HG02973 (cell line): ENCODE results near the gene COPE.

ENCODE experiments used
- ATAC-seq: cut with Tn5 transposase; IDR thresholded peaks from one replicate; pipeline ENCODE4 v1.9.1; 2021; ENCODE audit warnings: moderate library complexity; ENCODE audit not compliant: unreplicated experiment

Gene COPE

DNA sequence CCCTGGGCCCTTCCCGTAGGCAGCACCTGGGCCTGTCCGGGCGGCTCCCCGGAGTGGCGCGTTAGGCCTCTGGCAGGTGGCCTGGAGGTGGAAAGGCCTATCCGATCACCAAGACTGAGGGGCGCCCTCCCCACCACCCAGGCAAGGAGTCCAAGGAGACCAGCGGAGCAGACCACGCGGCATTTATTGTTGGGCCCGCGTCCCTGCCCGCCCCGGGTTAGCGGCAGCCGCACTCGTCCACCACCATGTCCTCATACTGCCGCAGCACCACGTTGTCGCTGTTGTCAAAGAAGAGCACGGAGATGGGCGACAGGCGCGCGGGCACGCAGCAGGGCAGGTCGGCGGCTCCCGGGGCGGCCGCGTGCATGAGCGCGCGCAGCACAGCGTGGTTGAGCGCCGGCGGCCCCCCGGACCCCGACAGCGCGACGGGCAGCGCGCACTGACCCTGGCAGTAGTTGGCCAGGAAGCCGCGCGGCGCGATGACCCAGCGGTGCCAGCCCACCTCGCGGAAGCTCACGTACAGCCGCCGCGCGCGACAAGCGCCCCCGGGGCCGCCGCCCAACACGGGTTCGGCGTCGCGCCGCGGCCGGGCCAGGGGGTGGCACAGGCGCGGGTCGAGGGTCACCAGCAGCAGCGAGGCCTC is 50.7 kb downstream of the COPE start:
- ATAC-seq = no peak

DNA sequence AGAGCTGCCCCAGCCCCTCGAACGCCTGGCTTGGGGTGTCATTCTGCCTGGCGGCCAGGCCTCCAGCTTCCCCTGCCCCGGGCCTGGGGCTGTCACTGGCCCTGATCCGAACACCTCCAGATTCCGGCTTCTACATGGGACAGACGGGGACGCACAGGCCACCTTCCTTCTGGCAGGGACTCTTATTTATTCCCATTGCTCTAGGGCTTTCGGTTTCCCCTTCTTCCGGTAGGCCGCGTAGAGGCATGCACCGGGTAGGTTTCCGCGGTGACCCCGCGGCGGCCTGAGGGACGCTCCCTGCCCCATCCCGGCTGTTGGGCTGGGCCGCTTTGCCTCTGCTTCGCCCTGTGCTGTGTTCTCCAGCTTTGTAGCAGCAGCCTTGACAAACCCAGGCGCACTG is 51.4 kb downstream of the COPE start:
- no peak for ATAC-seq

DNA sequence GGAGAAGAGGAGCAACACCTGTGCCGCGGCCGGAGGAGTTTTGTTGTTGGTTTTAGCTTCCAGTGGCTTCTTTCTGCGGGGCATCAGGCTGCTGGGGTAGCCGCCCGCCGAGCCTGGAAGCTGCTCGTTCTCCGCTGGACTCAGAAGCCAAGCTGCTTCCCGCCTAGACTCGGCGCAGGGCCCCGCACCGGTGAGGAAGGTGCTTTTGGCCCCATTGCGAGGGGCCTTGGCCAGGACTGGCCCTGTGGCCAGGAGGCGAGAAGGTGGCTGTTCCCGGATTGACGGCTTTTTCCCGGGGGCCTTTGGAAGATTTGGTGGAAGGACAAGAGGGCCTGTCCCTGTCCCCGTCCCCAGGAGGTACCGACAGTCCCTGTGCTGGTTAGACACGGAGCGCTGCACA is 52.0 kb downstream of the COPE start:
- no peak for ATAC-seq

DNA sequence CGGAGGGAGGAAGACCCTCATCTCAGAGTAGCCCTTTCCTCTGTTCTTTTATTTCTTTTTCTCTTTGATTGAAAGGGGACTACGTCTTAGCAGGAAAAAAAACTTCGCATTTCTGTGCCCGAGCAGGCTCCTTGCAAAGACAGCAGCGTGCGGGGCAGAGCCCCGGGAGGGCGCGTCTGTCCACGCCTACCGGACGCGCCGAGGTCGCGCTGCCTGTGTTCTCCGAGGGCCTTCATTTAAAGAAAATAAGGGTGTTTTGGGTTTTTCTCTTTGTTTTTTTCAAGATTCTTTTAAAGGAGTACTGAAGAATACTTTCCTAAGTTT is 52.4 kb downstream of the COPE start:
- ATAC-seq = no peak

DNA sequence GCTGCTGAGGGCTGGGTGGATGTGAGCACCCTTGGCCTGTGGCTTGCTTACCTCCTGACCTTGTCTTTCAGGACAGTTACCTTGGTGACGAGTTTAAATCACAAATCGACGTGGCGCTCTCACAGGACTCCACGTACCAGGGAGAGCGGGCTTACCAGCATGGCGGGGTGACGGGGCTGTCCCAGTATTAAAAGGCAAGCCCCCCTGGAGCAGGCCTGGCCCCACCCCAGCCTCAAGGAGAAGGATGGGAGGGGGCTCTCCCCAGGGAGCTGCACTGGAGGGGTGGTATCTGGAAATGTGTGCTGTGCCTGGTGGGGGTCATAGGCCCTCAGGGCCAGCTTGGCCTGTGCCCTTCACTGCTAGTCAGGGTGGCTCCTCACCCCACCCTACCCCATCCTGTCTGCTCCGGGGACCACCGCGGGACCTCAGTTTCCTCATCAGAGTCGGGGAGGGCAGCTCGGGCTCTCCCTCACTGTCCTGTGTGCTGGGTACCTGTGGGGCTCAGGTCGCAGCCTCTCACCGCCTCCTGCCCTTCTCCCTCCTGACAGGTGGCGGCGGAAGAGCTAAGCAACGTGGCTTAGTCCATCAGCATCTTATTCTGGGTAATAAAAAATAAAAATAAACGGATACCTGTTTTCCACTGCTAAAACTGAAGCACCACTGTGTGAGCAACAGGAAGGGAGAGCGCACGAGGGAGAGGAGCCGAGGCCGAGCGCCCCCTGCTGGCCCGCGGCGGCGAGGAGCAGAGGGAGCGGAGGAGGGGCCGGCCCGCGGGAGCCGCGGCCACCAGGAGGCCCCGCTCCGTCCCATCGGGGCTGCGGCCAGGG is 53.0 kb downstream of the COPE start:
- ATAC-seq = no peak

DNA sequence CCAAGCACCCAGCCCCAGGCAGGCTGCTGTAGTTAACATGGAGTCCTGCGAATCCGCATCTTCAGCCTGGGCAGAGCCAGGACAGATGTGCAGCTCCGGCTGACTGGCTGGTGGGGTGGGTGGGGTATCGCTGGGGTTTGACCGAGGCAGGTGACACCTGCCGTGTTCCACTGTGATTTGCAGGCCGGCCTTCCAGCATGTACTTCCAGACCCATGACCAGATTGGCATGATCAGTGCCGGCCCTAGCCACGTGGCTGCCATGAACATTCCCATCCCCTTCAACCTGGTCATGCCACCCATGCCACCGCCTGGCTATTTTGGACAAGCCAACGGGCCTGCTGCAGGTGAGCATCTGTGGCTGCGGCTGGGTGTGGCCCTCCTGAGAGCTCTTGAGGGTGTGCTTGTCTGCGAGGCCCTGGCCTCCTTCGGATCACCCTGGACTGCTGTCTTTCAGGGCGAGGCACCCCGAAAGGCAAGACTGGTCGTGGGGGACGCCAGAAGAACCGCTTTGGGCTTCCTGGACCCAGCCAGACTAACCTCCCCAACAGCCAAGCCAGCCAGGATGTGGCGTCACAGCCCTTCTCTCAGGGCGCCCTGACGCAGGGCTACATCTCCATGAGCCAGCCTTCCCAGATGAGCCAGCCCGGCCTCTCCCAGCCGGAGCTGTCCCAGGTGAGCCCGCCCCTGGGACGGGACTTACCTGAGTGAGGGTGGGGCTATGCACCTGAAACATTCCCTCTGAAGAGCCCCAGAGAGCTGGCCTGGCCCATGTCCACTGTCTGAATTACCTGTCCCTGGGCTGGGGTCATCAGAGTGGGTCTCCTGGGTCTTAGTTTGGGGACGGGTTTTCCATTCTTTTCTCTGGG is 53.8 kb downstream of the COPE start:
- no peak for ATAC-seq

DNA sequence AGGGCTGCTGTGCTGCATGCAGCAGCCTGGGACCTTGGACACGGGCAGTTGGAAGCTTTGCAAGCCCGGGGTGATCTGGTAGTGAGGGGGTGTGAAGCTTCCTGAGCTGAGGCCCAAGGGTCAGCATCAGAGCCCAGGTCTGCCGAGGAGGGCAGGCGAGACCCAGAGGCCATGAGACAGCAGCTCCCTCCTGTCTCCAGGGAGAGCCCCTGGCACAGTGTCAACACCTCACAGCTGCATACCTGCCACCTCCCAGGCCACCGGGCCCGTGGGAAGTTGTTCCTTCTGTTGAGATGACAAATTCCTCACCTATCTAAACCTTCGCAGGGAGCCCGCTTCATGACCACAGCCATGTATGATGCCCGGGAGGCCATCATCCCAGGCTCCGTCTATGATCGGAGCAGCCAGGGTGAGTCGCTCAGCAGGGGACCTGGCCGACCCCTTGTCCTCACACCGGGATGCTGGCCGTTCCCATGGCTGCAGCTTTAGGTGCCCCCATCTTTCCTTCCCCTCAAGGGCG is 55.3 kb downstream of the COPE start:
- ATAC-seq = no peak

DNA sequence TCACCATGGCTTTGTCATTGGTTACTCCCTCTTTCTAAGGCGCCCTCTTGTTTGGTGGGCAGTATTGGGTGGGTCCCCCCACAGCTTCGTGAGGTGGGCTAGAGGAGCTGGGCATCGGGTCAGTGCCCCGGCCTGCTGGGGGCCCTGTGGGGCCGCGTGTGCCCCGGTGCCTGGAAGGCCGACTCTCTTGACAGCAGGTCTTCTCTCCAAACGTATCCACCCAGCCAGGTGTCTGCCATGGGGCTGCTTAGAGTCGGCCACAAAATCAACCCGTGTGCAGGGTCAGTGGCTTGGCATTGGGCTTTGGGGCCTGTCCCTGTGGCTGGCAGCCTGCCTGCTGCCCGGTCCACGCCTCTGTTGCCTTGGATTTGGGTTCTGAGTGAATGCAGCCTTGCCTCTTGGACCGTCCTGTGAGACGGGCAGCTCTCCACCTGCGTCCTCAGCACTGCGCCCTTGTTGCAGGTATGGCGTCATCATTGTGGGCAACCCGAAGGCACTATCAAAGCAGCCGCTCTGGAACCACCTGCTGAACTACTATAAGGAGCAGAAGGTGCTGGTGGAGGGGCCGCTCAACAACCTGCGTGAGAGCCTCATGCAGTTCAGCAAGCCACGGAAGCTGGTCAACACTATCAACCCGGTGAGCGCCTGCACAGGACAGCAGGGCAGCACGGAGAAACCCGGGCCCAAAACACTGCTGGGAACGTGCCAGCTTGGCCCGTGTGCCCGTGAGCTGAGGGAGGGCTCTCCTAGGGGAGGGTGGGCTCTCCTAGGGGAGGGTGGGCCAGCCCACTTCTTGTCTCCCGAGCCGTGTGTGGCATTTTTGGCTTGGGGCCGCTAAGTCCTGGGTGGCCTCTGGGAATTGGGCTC is 56.0 kb downstream of the COPE start:
- ATAC-seq = no peak

DNA sequence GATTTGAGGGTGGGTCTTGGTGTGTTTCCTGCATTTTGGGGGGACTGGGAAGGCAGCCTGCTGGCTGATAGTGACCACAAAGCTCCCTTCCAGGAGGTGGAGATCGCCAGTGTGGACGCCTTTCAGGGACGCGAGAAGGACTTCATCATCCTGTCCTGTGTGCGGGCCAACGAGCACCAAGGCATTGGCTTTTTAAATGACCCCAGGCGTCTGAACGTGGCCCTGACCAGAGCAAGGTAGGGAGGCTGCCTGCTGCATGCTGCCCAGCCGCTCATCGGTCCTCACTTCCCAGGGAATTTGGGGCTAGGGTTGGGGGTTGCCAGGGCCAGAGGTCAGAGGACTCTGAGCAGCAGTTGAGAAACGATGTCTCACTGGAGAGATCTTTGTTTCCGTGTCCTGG is 57.3 kb downstream of the COPE start:
- no peak for ATAC-seq

DNA sequence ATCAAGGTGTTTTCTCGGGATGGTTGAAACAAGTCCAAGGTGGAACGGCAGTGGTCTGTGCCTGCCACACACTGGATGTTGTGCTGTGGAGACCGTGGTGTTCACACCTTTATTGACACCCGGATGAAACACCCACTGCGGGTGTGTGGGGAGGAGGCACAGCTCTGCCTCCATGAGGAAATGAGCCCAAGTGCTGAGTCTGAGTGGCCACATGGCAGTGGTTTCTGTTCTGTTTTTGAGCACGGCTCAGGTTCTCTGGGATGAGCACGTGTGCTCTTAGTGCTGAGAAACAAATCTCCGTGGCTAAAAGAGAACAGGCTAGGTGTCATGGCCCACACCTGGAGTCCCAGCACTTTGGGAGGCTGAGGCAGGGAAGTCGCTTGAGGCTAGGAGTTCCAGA is 58.0 kb downstream of the COPE start:
- ATAC-seq = no peak

DNA sequence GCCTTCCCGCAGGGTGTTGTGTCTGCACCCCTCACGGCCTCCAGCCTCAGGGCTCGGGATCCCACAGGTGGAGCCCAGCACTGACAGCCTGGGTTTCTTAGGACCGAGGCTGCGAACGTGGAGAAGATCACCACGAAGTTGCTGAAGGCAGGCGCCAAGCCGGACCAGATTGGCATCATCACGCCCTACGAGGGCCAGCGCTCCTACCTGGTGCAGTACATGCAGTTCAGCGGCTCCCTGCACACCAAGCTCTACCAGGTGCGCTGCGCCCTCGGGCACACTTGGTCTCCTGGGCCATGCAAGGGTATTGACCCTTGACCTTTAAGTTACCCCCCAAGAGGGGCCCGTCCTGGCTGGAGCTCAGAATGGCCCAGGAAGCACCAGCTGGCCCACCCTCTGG is 58.5 kb downstream of the COPE start:
- no peak for ATAC-seq

DNA sequence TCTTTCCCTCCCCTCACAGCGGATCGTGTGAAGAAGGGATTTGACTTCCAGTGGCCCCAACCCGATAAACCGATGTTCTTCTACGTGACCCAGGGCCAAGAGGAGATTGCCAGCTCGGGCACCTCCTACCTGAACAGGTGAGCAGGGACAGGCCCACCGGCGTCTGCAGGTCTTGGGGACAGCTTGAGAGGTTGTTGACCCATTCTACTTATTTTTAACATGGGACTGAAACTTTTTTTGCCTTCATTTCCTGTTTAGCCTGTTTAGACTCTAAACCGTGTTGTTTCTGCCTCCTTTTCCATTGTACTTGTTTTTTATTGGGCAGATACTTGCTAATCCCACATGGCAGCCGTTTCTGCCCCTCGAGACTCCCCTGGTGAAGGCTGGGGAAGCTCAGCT is 58.9 kb downstream of the COPE start:
- no peak for ATAC-seq

DNA sequence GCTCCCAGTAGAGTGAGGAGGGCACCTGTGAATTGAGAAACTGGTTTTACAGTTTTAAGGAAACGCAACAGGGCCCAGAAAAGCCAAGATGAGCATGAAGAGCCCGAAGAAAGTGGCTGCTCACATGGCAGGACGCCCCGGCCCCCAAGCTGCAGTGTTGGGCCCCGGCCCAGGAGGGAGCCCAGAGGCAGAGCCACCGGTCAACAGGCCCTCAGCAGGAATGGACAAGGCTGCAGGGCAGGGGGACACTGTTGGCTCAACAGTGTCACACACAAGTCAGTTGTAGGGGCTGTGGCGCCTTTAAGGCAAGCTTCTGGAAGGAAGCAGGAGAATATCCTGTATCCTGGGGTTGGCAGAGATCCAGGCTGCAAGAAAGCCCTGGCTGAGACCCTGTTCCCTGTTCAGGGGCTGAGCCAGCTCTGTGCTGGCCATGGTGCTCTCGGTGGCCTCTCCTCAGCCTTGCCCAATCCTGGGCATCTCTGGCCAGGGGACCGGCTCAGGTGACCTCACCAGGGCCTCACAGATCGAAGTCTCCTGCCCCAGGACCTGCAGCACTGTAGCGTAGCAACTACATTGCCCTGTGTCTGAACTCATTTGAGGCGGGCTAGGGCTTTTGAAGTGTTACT is 59.4 kb downstream of the COPE start:
- ATAC-seq = no peak

DNA sequence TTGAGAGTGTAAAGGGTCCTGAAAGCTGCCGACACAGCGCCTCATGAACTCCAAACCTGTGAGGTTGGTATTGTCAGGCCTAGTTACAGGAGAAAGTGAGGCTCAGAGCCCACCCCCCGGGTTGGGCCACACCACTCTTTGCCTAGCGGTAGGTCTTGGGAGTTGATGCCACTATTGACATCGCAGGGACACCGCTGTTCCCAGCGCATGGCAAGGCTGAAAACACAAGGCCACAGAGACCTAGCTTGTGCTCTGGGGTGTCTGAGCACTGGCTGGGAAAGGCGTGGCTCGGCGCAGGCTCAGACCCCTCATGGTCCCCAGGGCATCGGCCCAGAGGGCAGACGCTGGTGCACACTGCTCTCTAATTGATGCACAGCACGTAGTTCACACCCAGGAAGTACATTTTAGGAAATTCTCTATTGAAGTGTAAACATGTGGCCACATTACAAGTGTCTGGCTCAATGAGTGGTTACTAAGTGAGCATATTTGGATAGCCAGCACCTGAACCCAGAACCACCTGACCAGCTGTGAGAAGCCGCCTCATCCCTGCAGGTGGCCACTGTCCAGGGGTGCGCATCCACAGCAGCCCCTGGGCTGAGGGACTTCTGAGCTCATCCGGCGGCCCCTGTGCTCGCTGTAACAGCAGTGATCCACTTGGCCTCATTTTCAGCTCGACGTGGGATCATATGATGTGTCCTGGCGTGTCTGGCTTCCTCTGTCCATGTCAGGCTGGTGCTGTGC is 60.1 kb downstream of the COPE start:
- no peak for ATAC-seq

DNA sequence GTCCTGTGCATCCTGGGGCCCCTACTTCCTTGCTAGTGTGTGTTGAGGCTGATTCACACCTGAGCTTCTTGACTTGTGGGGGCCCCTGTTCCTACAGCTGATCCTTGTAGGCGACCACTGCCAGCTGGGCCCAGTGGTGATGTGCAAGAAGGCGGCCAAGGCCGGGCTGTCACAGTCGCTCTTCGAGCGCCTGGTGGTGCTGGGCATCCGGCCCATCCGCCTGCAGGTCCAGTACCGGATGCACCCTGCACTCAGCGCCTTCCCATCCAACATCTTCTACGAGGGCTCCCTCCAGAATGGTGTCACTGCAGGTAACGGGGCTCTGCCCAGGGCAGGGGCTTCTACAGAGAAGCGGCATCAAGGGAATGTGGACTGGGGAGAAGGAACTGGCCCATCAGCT is 62.0 kb downstream of the COPE start:
- no peak for ATAC-seq

DNA sequence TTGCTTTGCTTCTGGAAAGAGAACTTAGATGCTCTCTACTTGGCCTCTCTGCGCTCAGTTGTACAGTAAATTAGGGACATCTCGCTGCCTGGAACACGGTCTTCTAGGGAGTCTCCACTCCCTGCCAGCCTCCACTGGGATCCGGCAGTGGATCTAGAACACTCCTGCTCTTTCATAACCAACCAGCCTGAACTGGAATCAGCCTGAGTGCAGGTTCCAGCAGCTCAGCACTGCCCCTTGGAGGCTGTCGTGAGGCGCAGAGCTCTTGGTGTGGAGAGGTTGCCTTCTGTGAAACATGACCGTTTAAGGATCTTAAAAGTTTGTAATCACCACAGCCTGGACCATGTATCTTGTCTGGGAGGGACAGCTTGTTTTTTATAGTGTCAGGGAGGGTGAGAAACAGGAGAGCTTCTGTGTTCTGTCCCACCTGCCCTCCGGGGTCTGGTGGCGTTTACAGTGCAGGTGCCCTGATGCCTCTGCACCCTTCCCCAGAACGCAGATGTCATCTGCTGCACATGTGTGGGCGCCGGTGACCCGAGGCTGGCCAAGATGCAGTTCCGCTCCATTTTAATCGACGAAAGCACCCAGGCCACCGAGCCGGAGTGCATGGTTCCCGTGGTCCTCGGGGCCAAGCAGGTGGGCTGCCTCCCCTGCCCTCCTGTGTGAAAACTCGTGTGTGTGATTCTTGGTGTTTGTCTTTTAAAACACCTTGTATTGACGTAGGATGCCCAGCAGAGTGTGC is 62.6 kb downstream of the COPE start:
- no peak for ATAC-seq

DNA sequence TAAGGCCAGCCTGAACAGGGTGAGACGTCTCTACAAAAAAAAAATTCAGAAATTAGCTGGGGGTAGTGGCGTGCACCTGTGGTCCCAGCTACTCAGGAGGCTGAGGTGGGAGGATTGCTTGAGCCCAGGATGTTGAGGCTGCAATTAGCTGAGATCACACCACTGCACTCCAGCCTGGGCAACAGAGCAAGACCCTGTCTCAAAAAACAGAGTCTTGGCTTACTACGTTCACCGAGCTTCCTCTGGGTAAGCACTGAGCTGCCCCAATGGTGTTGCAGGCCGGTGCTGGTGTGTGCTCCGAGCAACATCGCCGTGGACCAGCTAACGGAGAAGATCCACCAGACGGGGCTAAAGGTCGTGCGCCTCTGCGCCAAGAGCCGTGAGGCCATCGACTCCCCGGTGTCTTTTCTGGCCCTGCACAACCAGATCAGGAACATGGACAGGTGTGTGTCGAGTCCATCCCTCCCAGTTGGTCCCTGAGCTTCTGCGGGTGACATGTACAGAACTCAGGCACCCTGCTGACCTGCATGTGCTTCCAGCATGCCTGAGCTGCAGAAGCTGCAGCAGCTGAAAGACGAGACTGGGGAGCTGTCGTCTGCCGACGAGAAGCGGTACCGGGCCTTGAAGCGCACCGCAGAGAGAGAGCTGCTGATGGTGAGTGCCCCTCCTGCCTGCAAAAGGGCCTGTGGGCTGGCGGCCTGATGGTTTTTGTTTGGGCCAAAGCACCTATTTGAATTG is 63.4 kb downstream of the COPE start:
- no peak for ATAC-seq

DNA sequence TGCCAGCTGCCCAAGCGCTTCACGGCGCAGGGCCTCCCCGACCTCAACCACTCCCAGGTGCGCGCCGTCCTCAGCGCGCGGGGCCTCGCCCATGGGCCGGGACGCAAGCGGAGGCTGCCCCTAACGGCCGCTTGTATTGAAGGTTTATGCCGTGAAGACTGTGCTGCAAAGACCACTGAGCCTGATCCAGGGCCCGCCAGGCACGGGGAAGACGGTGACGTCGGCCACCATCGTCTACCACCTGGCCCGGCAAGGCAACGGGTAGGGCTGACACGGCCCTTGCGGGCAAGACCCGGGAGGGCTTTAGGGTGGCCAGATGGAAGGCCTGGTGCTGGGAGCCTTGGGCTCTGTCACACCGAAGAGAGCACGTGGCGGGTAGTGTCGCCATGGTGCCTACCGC is 64.2 kb downstream of the COPE start:
- ATAC-seq = no peak
